ENCODE data around the gene NCBP2L.

The NCBP2L gene

DNA sequence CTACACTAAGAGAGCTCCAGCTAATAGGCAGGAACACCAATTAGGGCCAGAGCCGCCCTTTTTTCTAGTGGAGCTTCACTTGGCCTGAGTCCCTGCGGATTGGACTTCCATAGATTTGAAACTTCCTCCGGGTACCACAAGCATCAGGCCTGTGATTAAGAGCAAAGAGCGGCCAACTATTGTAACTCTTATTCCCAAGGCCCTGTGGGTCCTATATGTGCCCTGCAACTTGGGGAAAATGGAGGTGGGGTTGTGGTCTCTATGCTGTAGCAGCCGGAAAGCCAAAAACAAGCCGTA, at the start of gene NCBP2L:
Gene NCBP2L, plus strand, starts transcription at position 198 of the 297 bp plus-strand sequence. CDS start 16,488 bp downstream, outside the sequence.
- TF ChIP-seq, protein P1, sequence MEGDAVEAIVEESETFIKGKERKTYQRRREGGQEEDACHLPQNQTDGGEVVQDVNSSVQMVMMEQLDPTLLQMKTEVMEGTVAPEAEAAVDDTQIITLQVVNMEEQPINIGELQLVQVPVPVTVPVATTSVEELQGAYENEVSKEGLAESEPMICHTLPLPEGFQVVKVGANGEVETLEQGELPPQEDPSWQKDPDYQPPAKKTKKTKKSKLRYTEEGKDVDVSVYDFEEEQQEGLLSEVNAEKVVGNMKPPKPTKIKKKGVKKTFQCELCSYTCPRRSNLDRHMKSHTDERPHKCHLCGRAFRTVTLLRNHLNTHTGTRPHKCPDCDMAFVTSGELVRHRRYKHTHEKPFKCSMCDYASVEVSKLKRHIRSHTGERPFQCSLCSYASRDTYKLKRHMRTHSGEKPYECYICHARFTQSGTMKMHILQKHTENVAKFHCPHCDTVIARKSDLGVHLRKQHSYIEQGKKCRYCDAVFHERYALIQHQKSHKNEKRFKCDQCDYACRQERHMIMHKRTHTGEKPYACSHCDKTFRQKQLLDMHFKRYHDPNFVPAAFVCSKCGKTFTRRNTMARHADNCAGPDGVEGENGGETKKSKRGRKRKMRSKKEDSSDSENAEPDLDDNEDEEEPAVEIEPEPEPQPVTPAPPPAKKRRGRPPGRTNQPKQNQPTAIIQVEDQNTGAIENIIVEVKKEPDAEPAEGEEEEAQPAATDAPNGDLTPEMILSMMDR (IDR thresholded peaks at IDR 0.05; ENCODE audit: insufficient read depth, missing control alignments), result no peak
- DNase-seq (ENCODE audit: insufficient read length, low spot score) (no peak), FAIRE-seq (no peak)

DNA sequence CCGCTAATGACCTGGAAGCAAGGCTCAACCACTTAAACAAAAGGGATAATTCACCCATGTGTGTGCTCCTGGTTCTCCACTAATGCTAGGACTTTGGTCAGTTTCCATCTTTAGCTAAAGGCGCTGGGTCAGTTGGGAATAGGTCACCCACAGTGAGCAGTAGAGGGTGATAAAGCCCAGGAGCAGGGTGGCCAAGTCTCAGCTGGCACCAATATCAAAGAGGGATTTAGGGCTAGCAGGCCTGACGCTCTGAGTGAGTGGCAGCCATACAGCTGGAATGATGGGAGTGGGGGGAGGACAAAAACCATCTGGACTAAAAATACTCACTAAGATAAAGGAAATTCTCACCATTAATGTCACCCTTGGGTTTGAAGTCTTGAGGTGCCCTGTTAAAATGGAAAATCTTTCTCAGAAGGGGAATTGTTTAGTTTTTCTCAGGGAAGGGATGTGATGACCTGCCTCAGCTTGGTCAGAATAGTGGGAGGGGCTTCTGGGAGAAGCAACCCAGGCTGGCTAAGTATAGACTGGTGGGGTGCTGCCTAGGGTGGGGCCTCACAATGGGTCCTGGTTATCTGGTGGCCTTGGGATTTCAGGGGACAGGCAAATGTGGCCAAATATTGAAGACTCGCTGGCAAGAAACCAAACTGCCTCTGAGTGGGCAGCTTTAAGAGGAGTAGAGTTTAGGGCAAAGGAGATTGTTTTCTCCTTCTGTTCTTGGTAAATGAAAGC, 49.0 kb upstream of the NCBP2L start:
- DNase-seq (ENCODE audit: insufficient read length, low spot score) (no peak), FAIRE-seq (no peak)
- TF ChIP-seq, protein P1 (IDR thresholded peaks at IDR 0.05; ENCODE audit: insufficient read depth, missing control alignments), result no peak

DNA sequence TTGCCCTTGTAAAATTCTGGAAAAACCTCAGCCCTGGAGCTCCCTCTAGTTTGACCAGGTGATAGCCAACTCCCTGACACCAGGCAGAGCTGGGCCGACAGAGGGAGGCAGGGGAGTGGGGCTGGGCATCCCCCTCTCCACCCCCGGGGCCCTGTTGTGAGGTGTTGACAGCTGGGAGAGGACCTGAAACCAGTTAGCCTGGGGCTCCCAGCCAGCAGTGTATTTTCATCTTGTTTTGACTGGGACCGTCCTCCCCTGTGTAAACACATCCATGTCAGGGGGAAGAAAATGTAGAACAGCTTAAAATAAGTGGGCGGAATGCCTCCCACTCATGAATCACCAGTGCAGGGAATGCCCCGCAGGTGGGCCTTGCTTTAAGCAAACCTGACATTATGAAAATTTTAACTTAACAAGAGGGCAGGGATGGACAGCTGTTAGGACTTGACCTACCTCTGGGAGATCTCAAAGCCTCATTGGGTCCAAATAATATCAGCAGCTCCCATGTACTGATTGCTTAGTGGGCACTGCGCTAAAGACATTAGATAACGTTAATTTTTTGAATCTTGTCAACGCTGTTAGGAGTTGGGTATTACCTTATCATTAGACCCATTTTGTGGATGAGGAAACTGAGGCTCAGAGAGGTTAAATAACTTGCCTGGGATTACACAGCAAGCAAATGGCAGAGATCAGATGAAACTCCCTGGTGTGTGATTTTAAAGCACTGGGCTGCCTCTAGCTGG, 47.8 kb upstream of the NCBP2L start:
- no peak for FAIRE-seq
- DNase-seq (ENCODE audit: insufficient read length, low spot score), result no peak
- TF ChIP-seq, protein P1 (IDR thresholded peaks at IDR 0.05; ENCODE audit: insufficient read depth, missing control alignments), result no peak

DNA sequence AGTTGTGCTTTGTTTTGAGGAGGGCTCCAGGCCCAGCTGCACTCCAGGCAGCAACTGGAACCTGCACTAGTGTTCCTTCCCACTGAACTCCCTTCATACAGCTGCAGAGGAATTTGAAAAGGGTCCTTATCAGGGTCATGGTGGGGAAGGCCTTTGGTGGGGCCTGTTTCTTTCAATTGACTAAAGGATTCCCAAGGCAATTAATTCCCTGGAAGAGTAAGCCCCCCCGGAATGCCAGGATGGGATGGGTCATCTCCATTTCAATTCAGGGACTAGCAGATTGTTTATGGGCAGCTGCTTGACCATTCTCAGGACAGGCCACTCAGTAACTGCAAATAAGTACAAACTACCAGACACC, 47.3 kb upstream of the NCBP2L start:
- no peak for DNase-seq (ENCODE audit: insufficient read length, low spot score)
- FAIRE-seq, result no peak
- TF ChIP-seq, protein P1 (IDR thresholded peaks at IDR 0.05; ENCODE audit: insufficient read depth, missing control alignments), result no peak

DNA sequence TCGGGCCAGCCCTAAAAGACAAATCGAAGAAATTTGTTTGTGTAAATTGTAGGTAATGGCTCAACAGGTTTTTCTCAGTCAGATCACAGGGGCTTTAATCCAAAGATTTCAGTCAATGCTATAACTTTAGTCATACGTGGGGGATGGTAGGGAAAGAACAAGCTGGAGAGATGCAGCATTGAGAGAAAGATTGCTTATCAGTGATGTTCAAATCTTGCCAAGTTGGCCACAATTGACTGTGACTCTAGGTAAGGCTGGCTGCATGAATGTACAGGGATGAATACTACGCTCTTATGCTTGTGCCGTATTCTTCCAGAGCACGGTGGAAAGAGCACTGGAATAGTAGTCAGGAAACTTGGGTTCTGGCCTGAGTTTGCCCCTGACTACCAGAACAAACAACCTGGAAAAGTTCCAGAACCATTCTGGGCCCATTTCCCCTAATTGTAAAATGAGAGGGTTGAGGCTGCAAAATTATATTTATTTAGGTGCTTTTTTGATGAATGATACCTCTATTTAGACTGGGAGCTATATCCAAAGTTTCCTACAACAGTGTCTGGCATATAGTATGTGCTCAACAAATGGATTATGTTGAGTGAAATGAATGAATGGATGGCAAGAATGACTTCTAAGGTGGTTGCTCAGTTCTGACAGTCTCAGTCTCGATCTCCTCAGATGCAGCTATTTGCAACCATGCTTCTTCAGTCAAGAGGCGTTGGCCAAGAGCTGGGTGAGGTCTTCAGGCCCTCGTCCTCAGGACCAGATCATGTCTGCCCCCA, 46.4 kb upstream of the NCBP2L start:
- no peak for FAIRE-seq
- no peak for DNase-seq (ENCODE audit: insufficient read length, low spot score)
- TF ChIP-seq, protein P1 (IDR thresholded peaks at IDR 0.05; ENCODE audit: insufficient read depth, missing control alignments), result no peak

DNA sequence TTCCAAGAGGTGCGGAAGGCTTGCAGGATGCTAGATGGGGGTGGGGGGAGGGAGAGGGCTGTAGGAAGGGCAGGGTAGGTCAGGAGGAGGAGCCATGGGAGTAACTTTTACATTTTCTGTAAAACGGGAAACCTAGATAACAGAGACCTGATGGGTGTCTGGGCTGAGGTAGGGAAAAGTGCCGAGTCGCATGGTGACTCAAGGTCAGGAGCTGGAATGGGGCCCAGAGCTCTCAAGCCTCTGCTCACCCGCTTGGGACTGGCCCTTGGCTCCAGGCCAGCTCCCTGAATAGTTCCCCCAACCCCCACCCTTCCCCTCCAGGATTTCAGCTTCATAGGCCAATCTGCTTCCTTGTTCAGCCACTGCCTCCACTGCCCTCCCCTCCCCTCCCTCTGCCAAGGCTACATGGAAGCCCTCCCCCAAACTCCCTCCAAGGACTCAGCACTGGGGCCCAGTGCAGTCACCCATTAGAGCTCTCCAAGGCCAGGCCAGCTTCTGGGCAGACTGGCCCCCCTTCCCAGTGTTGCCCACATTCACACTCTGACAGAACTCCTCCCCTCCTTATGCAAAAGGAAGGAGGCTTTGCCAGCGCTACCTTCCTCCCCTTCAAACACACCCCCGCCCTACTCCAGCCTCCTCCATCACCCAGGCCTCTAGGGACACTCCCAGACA, 45.6 kb upstream of the NCBP2L start:
- TF ChIP-seq, protein P1 (IDR thresholded peaks at IDR 0.05; ENCODE audit: insufficient read depth, missing control alignments), result no peak
- FAIRE-seq (no peak), DNase-seq (ENCODE audit: insufficient read length, low spot score) (no peak)

Data from D721Med (cell line).